Measurements from ENCODE around the gene RECK. TPM values are rescaled to one million over a fixed set of nuclear protein-coding genes. Genes with fewer than 3 reads are reported as not detected.
"Not testable (repeated sequence)": the region's sequence is repeated elsewhere in the genome, so short reads cannot be mapped to it uniquely, and the experiment has no call there.

The RECK gene, protein sequence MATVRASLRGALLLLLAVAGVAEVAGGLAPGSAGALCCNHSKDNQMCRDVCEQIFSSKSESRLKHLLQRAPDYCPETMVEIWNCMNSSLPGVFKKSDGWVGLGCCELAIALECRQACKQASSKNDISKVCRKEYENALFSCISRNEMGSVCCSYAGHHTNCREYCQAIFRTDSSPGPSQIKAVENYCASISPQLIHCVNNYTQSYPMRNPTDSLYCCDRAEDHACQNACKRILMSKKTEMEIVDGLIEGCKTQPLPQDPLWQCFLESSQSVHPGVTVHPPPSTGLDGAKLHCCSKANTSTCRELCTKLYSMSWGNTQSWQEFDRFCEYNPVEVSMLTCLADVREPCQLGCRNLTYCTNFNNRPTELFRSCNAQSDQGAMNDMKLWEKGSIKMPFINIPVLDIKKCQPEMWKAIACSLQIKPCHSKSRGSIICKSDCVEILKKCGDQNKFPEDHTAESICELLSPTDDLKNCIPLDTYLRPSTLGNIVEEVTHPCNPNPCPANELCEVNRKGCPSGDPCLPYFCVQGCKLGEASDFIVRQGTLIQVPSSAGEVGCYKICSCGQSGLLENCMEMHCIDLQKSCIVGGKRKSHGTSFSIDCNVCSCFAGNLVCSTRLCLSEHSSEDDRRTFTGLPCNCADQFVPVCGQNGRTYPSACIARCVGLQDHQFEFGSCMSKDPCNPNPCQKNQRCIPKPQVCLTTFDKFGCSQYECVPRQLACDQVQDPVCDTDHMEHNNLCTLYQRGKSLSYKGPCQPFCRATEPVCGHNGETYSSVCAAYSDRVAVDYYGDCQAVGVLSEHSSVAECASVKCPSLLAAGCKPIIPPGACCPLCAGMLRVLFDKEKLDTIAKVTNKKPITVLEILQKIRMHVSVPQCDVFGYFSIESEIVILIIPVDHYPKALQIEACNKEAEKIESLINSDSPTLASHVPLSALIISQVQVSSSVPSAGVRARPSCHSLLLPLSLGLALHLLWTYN
- total RNA-seq (10 to 100 TPM; 28.9 to 34.1 TPM), polyA plus RNA-seq (10 to 100 TPM in 1 of 2 donors, 1 to 10 TPM in 1; 6.0 to 19.9 TPM)
- long read RNA-seq, donor 1, full-length matches to known transcripts: 2 of 36 reads
- long read RNA-seq, donor 1, partial matches to known transcripts: 17 of 36 reads
- long read RNA-seq, donor 1, other reads (novel, unspliced or antisense): 17 of 36 reads
- long read RNA-seq, donor 2, full-length matches to known transcripts: 9 of 23 reads
- long read RNA-seq, donor 2, partial matches to known transcripts: 8 of 23 reads
- long read RNA-seq, donor 2, other reads (novel, unspliced or antisense): 6 of 23 reads

DNA sequence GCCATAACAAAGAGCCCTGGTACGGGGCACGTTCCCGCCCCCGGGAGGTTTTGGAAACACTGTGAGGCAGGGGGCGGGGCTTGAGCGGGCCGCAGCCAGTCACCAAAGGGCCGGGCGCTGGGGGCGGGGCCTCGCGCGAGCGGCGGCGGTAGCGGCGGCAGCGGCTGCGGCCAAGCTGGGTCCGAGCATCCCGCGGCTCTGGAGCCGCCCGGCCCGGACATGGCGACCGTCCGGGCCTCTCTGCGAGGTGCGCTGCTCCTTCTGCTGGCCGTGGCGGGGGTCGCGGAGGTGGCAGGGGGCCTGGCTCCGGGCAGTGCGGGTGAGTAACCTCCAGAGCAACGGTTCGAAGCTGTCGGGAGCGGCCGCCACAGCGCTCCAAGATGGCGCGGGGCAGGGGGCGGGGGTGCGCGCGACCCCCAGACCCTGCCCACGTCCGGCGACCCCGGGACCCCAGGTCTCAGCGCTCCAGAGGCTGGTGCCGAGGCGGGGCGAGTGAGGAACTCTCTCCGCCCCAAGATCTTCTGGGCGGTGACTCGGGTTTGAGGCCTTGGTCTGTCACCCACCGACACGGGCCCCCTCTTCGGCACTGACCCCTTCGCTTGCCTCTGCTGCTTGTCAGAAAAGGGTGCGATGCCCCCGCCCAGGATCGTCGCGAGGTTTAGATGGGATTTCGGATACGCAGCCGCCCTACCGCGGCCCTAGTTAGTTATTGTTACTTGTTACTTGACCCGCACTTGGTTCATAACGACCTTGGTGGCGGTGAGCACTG, at the start of gene RECK:
Gene RECK, plus strand, starts transcription at position 134 of the 769 bp plus-strand sequence. Its CDS starts 86 bp downstream, at position 220.
- WGBS, 2 donors: 0% methylated on average over 57 to 77 of the region's 77 CpGs
- Histone ChIP-seq H3K9me3 (ENCODE audit: control insufficient read depth, low read length) (no peaks in the 10 kb centered on the region), H3K36me3 (ENCODE audit: control insufficient read depth in 1 of 2, insufficient read depth in 2 of 2, low read length in 1 of 2) (no peaks in the 10 kb centered on the region), H3K27ac (ENCODE audit: low read depth in 1 of 2, low read length in 2 of 2) (peak within 1 kb of the TSS in 1 of 2 donors; percentile 55), H3K27me3 (ENCODE audit: control insufficient read depth in 1 of 2, insufficient read depth in 2 of 2, low read length in 1 of 2) (no peaks in the 10 kb centered on the region), H3K4me3 (ENCODE audit: low read length in 2 of 2) (peak within 1 kb of the TSS; percentile 85 to 90), H3K4me1 (ENCODE audit: control insufficient read depth in 1 of 2, insufficient read depth in 2 of 2, low read length in 2 of 2) (peaks cover 0 to 5% of the 10 kb centered on the region in 2 donors)
- DNase-seq: peak; percentile 94 to 97
- intact Hi-C loops (cut with DNase I): no loop called here
- peak; percentile 93 for ATAC-seq (ENCODE audit: low FRiP score)

DNA sequence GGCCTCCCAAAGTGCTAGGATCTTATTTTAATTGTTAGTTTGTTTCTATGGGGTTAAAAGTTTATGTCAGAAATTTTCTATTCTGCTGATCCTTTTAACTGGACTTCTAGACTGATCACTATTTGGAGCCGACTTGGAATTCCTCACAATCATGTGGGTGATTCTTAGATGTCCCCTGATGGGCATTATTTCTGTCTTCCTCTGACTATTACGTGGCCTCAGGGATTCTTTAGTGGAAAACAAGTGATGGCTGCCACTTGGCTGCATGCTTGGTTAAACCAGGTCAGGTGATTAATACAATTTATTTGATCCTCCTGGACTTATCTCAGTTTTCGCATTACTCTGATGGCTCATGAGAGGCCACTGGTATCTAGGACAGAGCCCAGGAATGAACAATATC, 46.6 kb upstream of the RECK start:
- H3K27me3 ChIP-seq (ENCODE audit: control insufficient read depth in 1 of 2, insufficient read depth in 2 of 2, low read length in 1 of 2): no peaks in the 10 kb centered on the region
- H3K36me3 ChIP-seq (ENCODE audit: control insufficient read depth in 1 of 2, insufficient read depth in 2 of 2, low read length in 1 of 2): no peaks in the 10 kb centered on the region
- 85 to 88% methylated on average over 3 of the region's 3 CpGs for WGBS, 2 donors
- H3K4me1 ChIP-seq (ENCODE audit: control insufficient read depth in 1 of 2, insufficient read depth in 2 of 2, low read length in 2 of 2): no peaks in the 10 kb centered on the region
- no peaks in the 10 kb centered on the region for H3K9me3 ChIP-seq (ENCODE audit: control insufficient read depth, low read length)
- DNase-seq (no peak), ATAC-seq (ENCODE audit: low FRiP score) (no peak)
- no peak overlapping the region for H3K4me3 ChIP-seq (ENCODE audit: low read length in 2 of 2)
- no peak overlapping the region for H3K27ac ChIP-seq (ENCODE audit: low read depth in 1 of 2, low read length in 2 of 2)
- intact Hi-C loops (cut with DNase I): no loop called here

DNA sequence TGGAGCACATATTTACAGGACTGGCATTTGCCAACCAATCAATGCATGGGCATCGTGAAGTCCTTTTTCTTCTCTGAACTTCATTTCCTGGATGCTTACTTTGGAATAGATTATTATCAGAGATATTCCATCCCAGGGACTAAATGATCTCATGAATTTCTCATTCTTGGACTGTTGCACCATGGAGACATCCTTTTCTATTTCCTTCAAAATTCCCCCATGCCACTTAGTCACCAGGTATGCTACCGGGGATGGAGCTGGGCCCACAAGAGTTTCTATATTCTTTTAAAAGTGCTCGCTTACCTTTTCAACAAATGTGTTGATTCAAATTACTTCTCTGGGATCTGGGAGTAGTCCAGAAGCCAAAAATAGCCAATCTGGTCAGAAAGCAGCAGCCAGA, 43.6 kb upstream of the RECK start:
- DNase-seq; H3K27me3 ChIP-seq (ENCODE audit: control insufficient read depth in 1 of 2, insufficient read depth in 2 of 2, low read length in 1 of 2); H3K27ac ChIP-seq (ENCODE audit: low read depth in 1 of 2, low read length in 2 of 2); H3K4me3 ChIP-seq (ENCODE audit: low read length in 2 of 2); H3K36me3 ChIP-seq (ENCODE audit: control insufficient read depth in 1 of 2, insufficient read depth in 2 of 2, low read length in 1 of 2); H3K4me1 ChIP-seq (ENCODE audit: control insufficient read depth in 1 of 2, insufficient read depth in 2 of 2, low read length in 2 of 2); ATAC-seq (ENCODE audit: low FRiP score); intact Hi-C loops (cut with DNase I); H3K9me3 ChIP-seq (ENCODE audit: control insufficient read depth, low read length): not testable (repeated sequence)
- 87 to 94% methylated on average over 3 of the region's 3 CpGs for WGBS, 2 donors

DNA sequence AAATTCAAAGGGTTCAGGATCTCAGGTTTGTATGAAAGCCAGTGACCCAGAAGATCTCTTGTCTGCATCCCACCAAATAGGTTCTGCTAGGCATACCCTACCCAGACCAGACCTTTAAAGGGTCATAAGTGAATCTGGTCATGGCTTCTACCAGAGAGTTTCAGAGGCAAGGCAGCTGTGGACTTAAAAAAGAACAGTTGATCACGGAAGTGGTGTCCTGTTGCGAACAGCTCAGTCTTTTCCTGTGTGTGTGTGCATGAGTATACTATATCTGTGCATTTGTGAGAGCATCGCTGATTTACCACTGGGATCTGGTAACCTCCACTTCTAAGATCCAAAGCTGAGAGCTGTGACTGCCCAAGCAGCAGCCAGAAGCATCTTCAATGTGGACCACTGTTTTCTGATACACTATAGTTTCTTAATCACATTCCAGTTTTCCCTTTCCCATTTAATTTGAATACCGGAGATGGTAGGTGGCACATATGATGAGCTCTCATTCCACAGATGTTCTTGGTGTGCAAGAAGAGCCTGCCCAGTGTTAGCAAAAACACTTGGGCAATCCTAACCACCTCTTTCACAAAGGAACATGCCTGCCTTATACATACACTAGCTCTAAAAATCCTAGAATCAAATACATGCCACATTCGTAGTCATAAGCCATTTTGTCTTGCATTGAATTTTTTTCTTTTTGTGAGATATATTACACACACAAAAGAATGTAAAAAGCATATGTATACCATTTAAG, 42.6 kb upstream of the RECK start:
- Histone ChIP-seq H3K36me3 (ENCODE audit: control insufficient read depth in 1 of 2, insufficient read depth in 2 of 2, low read length in 1 of 2) (no peaks in the 10 kb centered on the region), H3K4me1 (ENCODE audit: control insufficient read depth in 1 of 2, insufficient read depth in 2 of 2, low read length in 2 of 2) (no peaks in the 10 kb centered on the region), H3K27me3 (ENCODE audit: control insufficient read depth in 1 of 2, insufficient read depth in 2 of 2, low read length in 1 of 2) (no peaks in the 10 kb centered on the region), H3K27ac (ENCODE audit: low read depth in 1 of 2, low read length in 2 of 2) (no peak overlapping the region), H3K9me3 (ENCODE audit: control insufficient read depth, low read length) (peaks cover 1% of the 10 kb centered on the region), H3K4me3 (ENCODE audit: low read length in 2 of 2) (no peak overlapping the region)
- ATAC-seq (ENCODE audit: low FRiP score) (no peak), DNase-seq (no peak)
- 79 to 88% methylated on average over 5 of the region's 5 CpGs for WGBS, 2 donors
- intact Hi-C loops (cut with DNase I): no loop called here

DNA sequence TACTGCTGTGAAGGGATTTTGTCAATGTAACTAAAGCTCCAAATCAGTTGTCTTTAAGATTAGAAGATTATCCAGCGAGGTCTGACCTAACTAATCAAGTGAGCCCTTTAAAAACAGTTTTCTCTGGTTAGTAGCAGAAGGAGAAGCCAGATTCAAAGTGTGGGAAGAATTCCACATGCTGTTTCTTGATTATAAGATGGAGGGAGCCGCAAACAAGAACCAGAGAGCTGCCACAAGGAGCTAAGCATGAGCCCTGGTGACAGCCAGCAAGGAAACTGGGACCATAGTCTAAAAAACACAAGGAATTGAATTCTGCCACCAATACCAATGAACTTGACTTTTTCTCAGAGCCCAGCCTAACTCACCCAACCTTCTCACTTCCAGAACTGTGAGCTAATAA, 41.8 kb upstream of the RECK start:
- no peak overlapping the region for H3K27ac ChIP-seq (ENCODE audit: low read depth in 1 of 2, low read length in 2 of 2)
- no peak for DNase-seq
- ATAC-seq (ENCODE audit: low FRiP score): no peak

DNA sequence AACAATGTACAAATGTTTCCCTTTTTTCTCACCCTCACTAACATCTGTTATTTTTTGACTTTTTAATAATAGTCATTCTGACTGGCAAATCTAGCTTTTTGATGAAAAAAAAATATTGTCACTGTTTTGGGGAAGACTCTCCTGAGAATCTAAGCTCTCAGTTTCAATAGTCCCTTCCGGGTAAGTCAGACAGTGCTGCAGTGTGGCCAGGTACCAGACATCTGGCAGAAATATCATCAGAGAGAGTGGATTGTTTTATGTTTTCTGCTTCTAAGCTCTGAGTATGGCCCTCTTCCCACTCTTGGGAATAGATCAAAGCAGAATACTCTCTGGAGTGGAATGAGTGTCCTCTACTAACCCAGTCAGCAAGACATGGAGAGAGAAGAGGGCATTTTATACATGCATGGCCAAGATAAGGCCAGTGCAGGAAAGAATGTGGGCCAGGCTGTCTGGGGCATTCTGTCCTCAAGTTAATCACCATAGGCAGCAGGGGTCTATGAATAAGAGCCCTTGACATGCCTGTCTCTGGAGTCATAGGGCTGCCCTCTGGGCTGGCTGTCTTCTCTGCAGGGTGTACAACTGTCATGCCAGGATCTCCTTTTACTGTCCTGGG, 40.2 kb upstream of the RECK start:
- 80 to 85% methylated on average over 1 of the region's 1 CpG for WGBS, 2 donors
- no peaks in the 10 kb centered on the region for H3K4me1 ChIP-seq (ENCODE audit: control insufficient read depth in 1 of 2, insufficient read depth in 2 of 2, low read length in 2 of 2)
- DNase-seq (no peak), ATAC-seq (ENCODE audit: low FRiP score) (no peak)
- H3K9me3 ChIP-seq (ENCODE audit: control insufficient read depth, low read length): peaks cover 1% of the 10 kb centered on the region
- H3K4me3 ChIP-seq (ENCODE audit: low read length in 2 of 2): no peak overlapping the region
- no peaks in the 10 kb centered on the region for H3K27me3 ChIP-seq (ENCODE audit: control insufficient read depth in 1 of 2, insufficient read depth in 2 of 2, low read length in 1 of 2)
- no peak overlapping the region for H3K27ac ChIP-seq (ENCODE audit: low read depth in 1 of 2, low read length in 2 of 2)
- intact Hi-C loops (cut with DNase I): no loop called here
- H3K36me3 ChIP-seq (ENCODE audit: control insufficient read depth in 1 of 2, insufficient read depth in 2 of 2, low read length in 1 of 2): no peaks in the 10 kb centered on the region

More for the DNA sequence above, 41.8 kb upstream of the RECK start:
- no peak overlapping the region for H3K4me3 ChIP-seq (ENCODE audit: low read length in 2 of 2)
- no peaks in the 10 kb centered on the region for H3K27me3 ChIP-seq (ENCODE audit: control insufficient read depth in 1 of 2, insufficient read depth in 2 of 2, low read length in 1 of 2)
- intact Hi-C loops (cut with DNase I): no loop called here
- H3K4me1 ChIP-seq (ENCODE audit: control insufficient read depth in 1 of 2, insufficient read depth in 2 of 2, low read length in 2 of 2): no peaks in the 10 kb centered on the region
- H3K36me3 ChIP-seq (ENCODE audit: control insufficient read depth in 1 of 2, insufficient read depth in 2 of 2, low read length in 1 of 2): no peaks in the 10 kb centered on the region
- 71 to 74% methylated on average over 2 of the region's 2 CpGs for WGBS, 2 donors
- peaks cover 1% of the 10 kb centered on the region for H3K9me3 ChIP-seq (ENCODE audit: control insufficient read depth, low read length)

DNA sequence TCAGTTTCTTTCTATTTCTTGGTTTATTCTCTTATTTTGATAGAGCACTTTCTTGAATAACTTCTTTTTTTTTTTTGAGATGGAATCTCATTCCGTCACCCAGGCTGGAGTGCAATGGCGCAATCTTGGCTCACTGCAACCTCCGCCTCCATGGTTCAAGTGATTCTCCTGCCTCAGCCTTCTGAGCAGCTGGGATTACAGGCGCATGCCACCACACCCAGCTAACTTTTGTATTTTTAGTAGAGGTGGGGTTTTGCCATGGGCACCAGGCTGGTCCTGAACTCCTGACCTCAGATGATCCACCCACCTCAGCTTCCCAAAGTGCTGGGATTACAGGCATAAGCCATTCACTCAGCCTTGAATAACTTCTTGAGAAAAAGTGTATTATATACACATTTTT, 39.7 kb upstream of the RECK start:
- ATAC-seq (ENCODE audit: low FRiP score); DNase-seq; intact Hi-C loops (cut with DNase I): not testable (repeated sequence)

More for the DNA sequence above, 39.7 kb upstream of the RECK start:
- not testable (repeated sequence) for H3K9me3 ChIP-seq (ENCODE audit: control insufficient read depth, low read length); H3K27ac ChIP-seq (ENCODE audit: low read depth in 1 of 2, low read length in 2 of 2); H3K4me3 ChIP-seq (ENCODE audit: low read length in 2 of 2); H3K27me3 ChIP-seq (ENCODE audit: control insufficient read depth in 1 of 2, insufficient read depth in 2 of 2, low read length in 1 of 2); H3K36me3 ChIP-seq (ENCODE audit: control insufficient read depth in 1 of 2, insufficient read depth in 2 of 2, low read length in 1 of 2); H3K4me1 ChIP-seq (ENCODE audit: control insufficient read depth in 1 of 2, insufficient read depth in 2 of 2, low read length in 2 of 2)
- 87 to 91% methylated on average over 4 of the region's 4 CpGs for WGBS, 2 donors

Measured in aorta (tissue), 5 donors.